ENCODE measurements around the gene UGT1A6. TPM values are rescaled to one million over a fixed set of nuclear protein-coding genes. Genes with fewer than 3 reads are reported as not detected.

The UGT1A6 gene
- total RNA-seq, 2 experiments from 2014 or later = not detected

DNA sequence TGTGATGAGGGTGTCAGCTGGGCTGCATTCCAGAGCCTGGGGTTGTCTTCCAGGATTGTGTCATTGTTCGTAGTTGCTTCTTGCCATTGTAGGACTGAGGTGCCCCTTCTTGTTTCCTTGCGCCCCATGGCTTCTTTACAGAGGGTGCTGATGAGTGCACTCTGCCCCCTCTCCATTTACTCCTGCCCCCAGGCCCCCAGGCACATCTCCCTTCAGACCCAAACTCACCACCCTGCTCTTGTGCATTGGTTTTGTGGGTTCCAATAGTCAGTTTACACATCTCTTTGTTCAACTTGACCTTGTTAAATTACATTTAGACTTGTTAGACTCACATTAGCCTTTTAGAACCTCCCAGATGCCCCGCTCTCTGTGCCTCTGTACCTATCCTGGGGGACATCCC lies 128.5 kb downstream of the UGT1A6 start:
- POLR2A ChIA-PET = no interaction called here
- Mint-ChIP-seq H3K27ac (no peak overlapping the region), H3K27me3 (peaks cover 10% of the 10 kb centered on the region), H3K4me3 (no peak overlapping the region), H3K4me1 (no peaks in the 10 kb centered on the region), H3K9me3 (no peaks in the 10 kb centered on the region), H3K36me3 (ENCODE audit: low read depth) (no peaks in the 10 kb centered on the region)
- CTCF ChIA-PET = no interaction called here
- no peak for DNase-seq

DNA sequence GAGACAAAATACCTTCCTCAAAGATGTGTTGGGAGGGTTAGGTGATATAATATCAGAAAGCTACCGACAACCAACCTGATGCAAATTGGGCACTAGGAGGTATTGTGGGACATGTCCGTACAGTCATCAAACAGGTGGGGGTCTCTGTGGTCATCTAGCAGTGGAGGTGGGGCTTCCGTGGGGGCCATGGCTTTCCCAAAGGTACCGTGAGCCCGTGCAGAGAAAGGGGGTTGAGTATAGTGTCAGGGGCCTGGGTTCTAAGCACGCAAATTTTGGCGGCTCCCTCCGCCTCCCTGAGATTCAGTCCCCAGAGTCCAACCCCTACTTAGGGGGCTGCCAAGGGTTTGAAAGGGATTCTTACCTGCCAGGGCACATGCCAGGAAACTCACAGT lies 129.0 kb downstream of the UGT1A6 start:
- Mint-ChIP-seq H3K4me3 (no peak overlapping the region), H3K36me3 (ENCODE audit: low read depth) (no peaks in the 10 kb centered on the region), H3K9me3 (no peaks in the 10 kb centered on the region), H3K4me1 (no peaks in the 10 kb centered on the region), H3K27me3 (peaks cover 11% of the 10 kb centered on the region), H3K27ac (no peak overlapping the region)
- CTCF ChIA-PET = no interaction called here
- DNase-seq = no peak
- POLR2A ChIA-PET = no interaction called here

DNA sequence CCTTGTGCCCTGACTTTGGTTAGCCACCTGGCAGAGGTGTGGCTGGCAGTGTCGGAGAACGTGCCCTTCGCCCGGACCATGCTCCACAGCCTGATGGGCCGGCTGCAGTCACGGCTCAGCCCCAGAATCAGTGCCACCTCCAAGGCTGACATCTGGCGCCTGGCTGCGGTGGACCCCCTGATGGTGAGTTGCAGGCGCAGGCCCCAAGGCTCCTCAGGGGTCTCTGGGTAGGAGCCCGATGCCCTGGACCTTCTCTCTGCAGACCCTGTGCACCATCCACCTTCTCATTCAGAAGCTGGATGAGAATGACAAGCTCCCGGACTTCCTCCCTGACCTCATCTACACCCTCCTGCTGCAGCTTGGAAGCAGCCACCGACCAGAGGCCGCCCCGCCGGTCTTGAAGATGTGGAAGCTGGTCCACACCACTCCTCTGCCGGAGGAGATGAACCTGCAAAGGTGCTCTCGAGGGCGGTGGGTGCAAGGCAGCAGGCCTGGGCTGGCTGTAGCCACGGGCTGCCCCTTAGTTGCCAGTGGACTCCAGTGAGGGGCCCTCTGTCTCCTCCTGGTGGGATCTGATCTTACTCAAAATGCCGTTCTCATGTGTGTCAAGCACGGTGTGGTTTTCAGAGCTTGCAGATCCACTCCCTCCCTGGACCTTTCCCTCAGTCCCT lies 129.5 kb downstream of the UGT1A6 start:
- Mint-ChIP-seq H3K27ac (no peak overlapping the region), H3K4me3 (no peak overlapping the region), H3K27me3 (peaks cover 13% of the 10 kb centered on the region), H3K36me3 (ENCODE audit: low read depth) (no peaks in the 10 kb centered on the region), H3K4me1 (no peaks in the 10 kb centered on the region), H3K9me3 (no peaks in the 10 kb centered on the region)
- DNase-seq = no peak
- ChIA-PET CTCF (no interaction called here), POLR2A (interaction anchor here (0.5 kb wide), 1 partner anchor 1668 kb away, joined by 4 read pairs; no protein-coding TSS in a partner anchor)

Other genes with a start within 250 kb of the UGT1A6 start
- 10 to 100 TPM; 17.1 to 18.9 TPM for gene USP40, start 126.1 kb upstream of the UGT1A6 start, total RNA-seq
- gene UGT1A8, start 75.3 kb upstream of the UGT1A6 start, total RNA-seq = not detected
- gene UGT1A10, start 56.4 kb upstream of the UGT1A6 start, total RNA-seq = not detected
- not detected for gene UGT1A9, start 21.0 kb upstream of the UGT1A6 start, total RNA-seq
- not detected for gene UGT1A7, start 11.0 kb upstream of the UGT1A6 start, total RNA-seq
- gene UGT1A5, start 20.0 kb downstream of the UGT1A6 start, total RNA-seq = not detected
- not detected for gene UGT1A4, start 25.8 kb downstream of the UGT1A6 start, total RNA-seq
- not detected for gene UGT1A3, start 36.2 kb downstream of the UGT1A6 start, total RNA-seq
- not detected for gene UGT1A1, start 67.4 kb downstream of the UGT1A6 start, total RNA-seq
- not detected for gene MROH2A, start 85.4 kb downstream of the UGT1A6 start, total RNA-seq
- gene HJURP, start 161.6 kb downstream of the UGT1A6 start, total RNA-seq = 100 to 1,000 TPM; 126 to 129 TPM
- gene TRPM8, start 224.5 kb downstream of the UGT1A6 start, total RNA-seq = not detected

Measured in activated CD4-positive, alpha-beta memory T cell treated with anti-CD3 and anti-CD28 coated beads, Interleukin-2, amount 10 ng/mL, durations not matched to agents 7 days and 5 days (primary cell).